WI38 (cell line): Measurements from ENCODE around the gene AP3D1.

Source experiments
- H3K4me3 ChIP-seq: 2 replicates; pipeline ENCODE4 v1.5.1; 2011; ENCODE audit warnings: low read depth, mild to moderate bottlenecking, control low read depth, low read length
- TF ChIP-seq, protein P1 (sequence below): IDR thresholded peaks from 2 replicates; pipeline ENCODE4 v1.5.1; 2012; ENCODE audit warnings: low read depth, mild to moderate bottlenecking, control low read depth, low read length

The AP3D1 gene

DNA sequence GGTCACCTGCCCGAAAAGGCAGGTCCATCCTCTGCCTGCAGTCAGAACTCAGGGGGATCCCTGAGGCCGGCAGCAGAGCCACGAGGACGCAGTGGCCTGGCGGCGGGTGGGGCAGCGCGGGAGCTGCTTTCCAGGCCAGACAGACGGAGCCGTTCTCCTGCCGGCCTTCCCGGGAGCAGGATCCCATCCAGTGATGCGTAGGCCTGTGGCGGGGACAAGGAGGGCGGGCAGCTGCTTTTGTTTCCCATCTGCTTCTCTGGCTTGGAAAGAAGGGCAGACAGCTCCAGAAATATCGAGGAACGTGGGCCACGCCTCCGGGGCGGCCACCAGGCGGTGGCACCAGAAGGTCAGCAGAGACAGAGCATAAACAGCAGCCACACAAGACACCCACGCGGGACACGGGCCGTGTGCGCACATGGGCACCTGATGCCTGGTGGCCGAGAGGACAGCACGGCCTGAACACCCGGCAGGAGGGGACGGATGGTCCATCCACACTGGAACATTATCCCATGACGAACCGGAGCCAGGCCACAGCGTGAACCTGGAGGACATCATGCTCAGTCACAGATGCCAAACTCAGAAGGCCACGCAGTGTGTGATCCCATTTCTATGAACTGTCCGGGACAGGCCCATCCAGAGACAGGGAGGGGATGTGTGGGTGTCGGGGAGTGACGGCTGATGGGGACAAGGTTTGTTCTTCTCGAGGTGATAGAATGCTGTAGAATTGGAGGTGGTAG lies 86.4 kb downstream of the AP3D1 start:
- H3K4me3 ChIP-seq: no peak overlapping the region
- TF ChIP-seq, protein P1, sequence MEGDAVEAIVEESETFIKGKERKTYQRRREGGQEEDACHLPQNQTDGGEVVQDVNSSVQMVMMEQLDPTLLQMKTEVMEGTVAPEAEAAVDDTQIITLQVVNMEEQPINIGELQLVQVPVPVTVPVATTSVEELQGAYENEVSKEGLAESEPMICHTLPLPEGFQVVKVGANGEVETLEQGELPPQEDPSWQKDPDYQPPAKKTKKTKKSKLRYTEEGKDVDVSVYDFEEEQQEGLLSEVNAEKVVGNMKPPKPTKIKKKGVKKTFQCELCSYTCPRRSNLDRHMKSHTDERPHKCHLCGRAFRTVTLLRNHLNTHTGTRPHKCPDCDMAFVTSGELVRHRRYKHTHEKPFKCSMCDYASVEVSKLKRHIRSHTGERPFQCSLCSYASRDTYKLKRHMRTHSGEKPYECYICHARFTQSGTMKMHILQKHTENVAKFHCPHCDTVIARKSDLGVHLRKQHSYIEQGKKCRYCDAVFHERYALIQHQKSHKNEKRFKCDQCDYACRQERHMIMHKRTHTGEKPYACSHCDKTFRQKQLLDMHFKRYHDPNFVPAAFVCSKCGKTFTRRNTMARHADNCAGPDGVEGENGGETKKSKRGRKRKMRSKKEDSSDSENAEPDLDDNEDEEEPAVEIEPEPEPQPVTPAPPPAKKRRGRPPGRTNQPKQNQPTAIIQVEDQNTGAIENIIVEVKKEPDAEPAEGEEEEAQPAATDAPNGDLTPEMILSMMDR: no peak

DNA sequence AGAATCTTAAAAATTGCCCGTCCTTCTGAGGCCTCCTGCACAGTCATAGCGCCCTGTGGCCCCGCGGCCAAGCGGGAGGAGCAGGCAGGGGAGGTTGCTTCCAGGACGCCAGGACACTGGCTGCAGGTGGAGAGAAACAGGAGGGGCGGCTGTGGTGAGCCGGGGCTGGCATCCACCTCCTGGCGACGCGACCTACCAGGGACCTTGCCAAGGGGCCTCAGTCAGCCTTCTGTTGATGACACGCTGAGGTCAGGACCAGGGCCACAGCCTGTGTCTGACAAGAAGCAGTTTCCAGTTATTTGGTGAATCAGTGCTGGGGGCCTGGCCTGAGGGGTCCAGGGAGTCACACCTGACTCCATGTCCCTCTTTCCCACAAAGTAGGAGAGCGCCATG lies 87.0 kb downstream of the AP3D1 start:
- TF ChIP-seq, protein P1: no peak
- no peak overlapping the region for H3K4me3 ChIP-seq

DNA sequence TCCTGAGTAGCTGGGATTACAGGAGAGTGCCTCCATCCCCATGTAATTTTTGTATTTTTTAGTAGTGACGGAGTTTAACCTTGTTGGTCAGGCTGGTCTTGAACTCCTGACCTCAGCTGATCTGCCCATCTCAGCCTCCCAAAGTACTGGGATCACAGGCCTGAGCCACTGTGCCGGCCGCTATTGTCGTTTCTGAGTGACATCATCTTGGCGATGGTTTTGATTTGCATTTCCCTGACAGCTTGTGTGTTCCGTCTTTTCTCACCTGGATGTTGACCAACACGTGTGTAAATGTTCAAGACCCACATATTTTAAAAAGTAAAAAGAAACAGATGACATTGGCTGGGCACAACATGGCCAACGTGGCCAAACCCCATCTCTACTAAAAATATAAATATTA lies 87.5 kb downstream of the AP3D1 start:
- TF ChIP-seq, protein P1: no peak
- H3K4me3 ChIP-seq: no peak overlapping the region

DNA sequence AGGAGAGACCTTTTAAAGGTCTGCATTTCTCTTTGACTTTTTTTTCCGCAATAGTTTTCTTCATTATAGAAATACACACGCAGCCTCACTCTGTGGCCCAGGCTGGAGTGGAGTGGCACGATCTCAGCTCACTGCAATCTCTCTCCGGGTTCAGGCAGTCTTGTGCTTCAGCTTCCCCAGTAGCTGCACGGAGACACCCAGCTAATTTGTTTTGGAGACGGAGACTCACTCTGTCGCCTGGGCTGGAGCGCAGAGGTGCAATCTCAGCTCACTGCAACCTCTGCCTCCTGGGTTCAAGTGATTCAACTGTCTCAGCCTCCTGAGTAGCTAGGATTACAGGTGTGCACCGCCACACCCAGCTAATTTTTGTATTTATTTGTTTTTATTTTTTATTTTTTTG lies 88.6 kb downstream of the AP3D1 start:
- TF ChIP-seq, protein P1: no peak

DNA sequence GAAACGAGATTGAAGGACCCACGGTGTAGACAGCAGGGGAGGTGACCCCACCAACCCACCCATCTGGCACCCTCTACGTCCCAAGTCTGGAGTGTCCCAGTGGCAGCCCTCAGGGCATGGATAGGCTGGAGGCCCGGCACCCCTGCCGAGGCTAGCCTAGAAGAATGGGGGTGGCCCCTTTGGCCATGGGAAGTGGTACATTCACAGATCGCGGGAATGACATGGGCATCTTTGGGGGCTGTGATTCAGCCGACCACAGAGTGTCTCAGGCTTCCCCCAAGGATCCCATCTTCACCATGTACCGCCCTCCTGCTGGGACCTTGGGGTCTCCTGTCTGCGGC lies 89.0 kb downstream of the AP3D1 start:
- TF ChIP-seq, protein P1: no peak
- peak overlapping the region; percentile 63 for H3K4me3 ChIP-seq

More for the DNA sequence above, 88.6 kb downstream of the AP3D1 start:
- H3K4me3 ChIP-seq: no peak overlapping the region

DNA sequence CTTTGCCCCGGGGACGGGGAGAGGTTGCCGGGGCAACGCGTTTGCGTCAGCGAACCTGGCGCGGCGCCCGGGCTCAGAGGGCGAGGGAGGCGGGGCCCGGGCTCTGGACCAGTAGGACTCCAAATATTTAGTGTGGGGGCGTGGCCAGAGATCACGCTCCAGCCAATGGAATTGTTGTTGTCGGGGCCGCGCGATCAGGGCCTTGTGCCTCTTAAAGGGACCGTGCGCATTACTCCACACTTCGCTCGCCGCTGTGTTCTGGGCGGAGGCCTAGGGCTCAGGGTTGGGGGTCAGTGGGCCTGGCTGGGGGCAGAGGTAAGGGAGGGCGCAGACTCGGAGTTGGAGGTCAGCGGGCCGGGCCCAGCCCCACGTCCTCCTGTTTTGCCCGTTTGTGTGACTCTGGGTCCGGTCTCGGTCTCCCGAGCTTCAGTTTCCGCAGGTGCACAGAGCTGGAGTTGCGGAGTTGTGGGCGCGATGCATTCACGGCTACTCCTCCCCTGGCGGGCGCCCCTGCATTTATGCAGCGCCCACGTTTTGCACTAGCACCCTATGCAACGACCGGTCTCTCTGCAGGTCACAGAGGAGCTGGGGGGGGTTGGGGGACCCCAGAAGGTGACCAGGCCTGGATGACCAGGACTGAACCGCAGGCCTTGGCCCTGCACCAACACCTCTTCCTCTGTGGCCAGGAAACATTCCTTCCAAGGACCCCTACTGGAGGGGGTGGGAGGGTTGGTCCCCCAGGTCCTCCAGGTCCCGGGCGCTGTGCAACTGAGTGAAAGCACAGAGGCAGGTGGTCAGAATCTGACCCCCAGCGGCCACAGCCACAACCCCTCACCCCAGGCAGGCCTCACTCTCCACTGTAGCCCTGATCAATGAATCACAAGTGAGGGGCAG lies 89.6 kb downstream of the AP3D1 start:
- TF ChIP-seq, protein P1: no peak
- H3K4me3 ChIP-seq: peak overlapping the region; percentile 63
